Measurements from ENCODE around the gene HSPB6. TPM values are rescaled to one million over a fixed set of nuclear protein-coding genes. Genes with fewer than 3 reads are reported as not detected.

Gene HSPB6
- total and polyA plus RNA-seq, 5 donors, result 107 to 209 (median 150) TPM

- Histone ChIP-seq H3K27me3 (ENCODE audit: control insufficient read depth, insufficient read depth) (no peaks in the 10 kb centered on the region), H3K27ac (ENCODE audit: low read length) (no peak overlapping the region), H3K4me3 (ENCODE audit: low read length) (no peak overlapping the region), H3K9me3 (ENCODE audit: control insufficient read depth, low read length) (no peaks in the 10 kb centered on the region), H3K4me1 (ENCODE audit: control insufficient read depth, insufficient read depth, low read length) (no peaks in the 10 kb centered on the region)
- intact Hi-C loops (cut with DNase I), result no loop called here
- 90% methylated on average over 35 of the region's 35 CpGs for WGBS
- DNase-seq, result peak in 2 of 3 donors; percentile 47 to 54
- ATAC-seq, result no peak
Observed at GRCh38 chr19:35733180-35734125, 23.4 kb downstream of the HSPB6 start.

GRCh38 chr19:35732540-35733179 is 24.2 kb downstream of the HSPB6 start:
- no peaks in the 10 kb centered on the region for H3K27me3 ChIP-seq (ENCODE audit: control insufficient read depth, insufficient read depth)
- DNase-seq (peak; percentile 22 to 60 (median 58)), ATAC-seq (peak in 1 of 2 donors; percentile 2)
- WGBS, result 87% methylated on average over 25 of the region's 25 CpGs
- H3K4me3 ChIP-seq (ENCODE audit: low read length), result no peak overlapping the region
- no peak overlapping the region for H3K27ac ChIP-seq (ENCODE audit: low read length)
- no peaks in the 10 kb centered on the region for H3K4me1 ChIP-seq (ENCODE audit: control insufficient read depth, insufficient read depth, low read length)
- no peaks in the 10 kb centered on the region for H3K9me3 ChIP-seq (ENCODE audit: control insufficient read depth, low read length)
- intact Hi-C loops (cut with DNase I), result no loop called here

- ATAC-seq (peak in 1 of 2 donors; percentile 3), DNase-seq (peak; percentile 10 to 60 (median 55))
- Histone ChIP-seq H3K27ac (ENCODE audit: low read length) (no peak overlapping the region), H3K4me1 (ENCODE audit: control insufficient read depth, insufficient read depth, low read length) (no peaks in the 10 kb centered on the region), H3K4me3 (ENCODE audit: low read length) (no peak overlapping the region), H3K27me3 (ENCODE audit: control insufficient read depth, insufficient read depth) (no peaks in the 10 kb centered on the region), H3K9me3 (ENCODE audit: control insufficient read depth, low read length) (no peaks in the 10 kb centered on the region)
- intact Hi-C loops (cut with DNase I), result no loop called here
- WGBS, result 84% methylated on average over 21 of the region's 21 CpGs
Observed at GRCh38 chr19:35731779-35732405, 24.9 kb downstream of the HSPB6 start.

- WGBS, result 86% methylated on average over 9 of the region's 9 CpGs
- no peak overlapping the region for H3K27ac ChIP-seq (ENCODE audit: low read length)
- peak in 2 of 3 donors; percentile 38 to 39 for DNase-seq
- no peaks in the 10 kb centered on the region for H3K27me3 ChIP-seq (ENCODE audit: control insufficient read depth, insufficient read depth)
- ATAC-seq, result no peak
- intact Hi-C loops (cut with DNase I), result no loop called here
- no peaks in the 10 kb centered on the region for H3K4me1 ChIP-seq (ENCODE audit: control insufficient read depth, insufficient read depth, low read length)
- H3K4me3 ChIP-seq (ENCODE audit: low read length), result no peak overlapping the region
- H3K9me3 ChIP-seq (ENCODE audit: control insufficient read depth, low read length), result no peaks in the 10 kb centered on the region
Observed at GRCh38 chr19:35731353-35731752, 25.5 kb downstream of the HSPB6 start.

GRCh38 chr19:35730326-35730725 is 26.5 kb downstream of the HSPB6 start:
- DNase-seq, result peak in 1 of 3 donors; percentile 36
- no peak for ATAC-seq
- Histone ChIP-seq H3K4me3 (ENCODE audit: low read length) (no peak overlapping the region), H3K27ac (ENCODE audit: low read length) (no peak overlapping the region), H3K9me3 (ENCODE audit: control insufficient read depth, low read length) (no peaks in the 10 kb centered on the region), H3K4me1 (ENCODE audit: control insufficient read depth, insufficient read depth, low read length) (no peaks in the 10 kb centered on the region), H3K27me3 (ENCODE audit: control insufficient read depth, insufficient read depth) (no peaks in the 10 kb centered on the region)
- WGBS, result 91% methylated on average over 18 of the region's 18 CpGs
- intact Hi-C loops (cut with DNase I), result no loop called here

GRCh38 chr19:35729763-35730162 is 27.1 kb downstream of the HSPB6 start:
- H3K27me3 ChIP-seq (ENCODE audit: control insufficient read depth, insufficient read depth), result no peaks in the 10 kb centered on the region
- 93% methylated on average over 11 of the region's 11 CpGs for WGBS
- H3K4me1 ChIP-seq (ENCODE audit: control insufficient read depth, insufficient read depth, low read length), result no peaks in the 10 kb centered on the region
- ATAC-seq (no peak), DNase-seq (peak; percentile 10 to 39 (median 26))
- H3K4me3 ChIP-seq (ENCODE audit: low read length), result no peak overlapping the region
- intact Hi-C loops (cut with DNase I), result no loop called here
- no peaks in the 10 kb centered on the region for H3K9me3 ChIP-seq (ENCODE audit: control insufficient read depth, low read length)
- H3K27ac ChIP-seq (ENCODE audit: low read length), result no peak overlapping the region

GRCh38 chr19:35729021-35729420 is 27.8 kb downstream of the HSPB6 start:
- H3K4me3 ChIP-seq (ENCODE audit: low read length), result no peak overlapping the region
- intact Hi-C loops (cut with DNase I), result no loop called here
- WGBS, result 88% methylated on average over 18 of the region's 18 CpGs
- H3K9me3 ChIP-seq (ENCODE audit: control insufficient read depth, low read length), result no peaks in the 10 kb centered on the region
- no peak overlapping the region for H3K27ac ChIP-seq (ENCODE audit: low read length)
- H3K27me3 ChIP-seq (ENCODE audit: control insufficient read depth, insufficient read depth), result no peaks in the 10 kb centered on the region
- no peaks in the 10 kb centered on the region for H3K4me1 ChIP-seq (ENCODE audit: control insufficient read depth, insufficient read depth, low read length)
- no peak for ATAC-seq
- DNase-seq, result peak in 2 of 3 donors; percentile 29 to 33

GRCh38 chr19:35727956-35728706 is 28.7 kb downstream of the HSPB6 start:
- peak in 1 of 3 donors; percentile 48 for DNase-seq
- Histone ChIP-seq H3K4me3 (ENCODE audit: low read length) (no peak overlapping the region), H3K9me3 (ENCODE audit: control insufficient read depth, low read length) (no peaks in the 10 kb centered on the region), H3K27me3 (ENCODE audit: control insufficient read depth, insufficient read depth) (no peaks in the 10 kb centered on the region), H3K27ac (ENCODE audit: low read length) (no peak overlapping the region), H3K4me1 (ENCODE audit: control insufficient read depth, insufficient read depth, low read length) (no peaks in the 10 kb centered on the region)
- WGBS, result 91% methylated on average over 19 of the region's 19 CpGs
- intact Hi-C loops (cut with DNase I), result no loop called here
- ATAC-seq, result no peak

GRCh38 chr19:35727053-35727955 is 29.5 kb downstream of the HSPB6 start:
- DNase-seq (peak in 2 of 3 donors; percentile 39 to 50), ATAC-seq (no peak)
- Histone ChIP-seq H3K27ac (ENCODE audit: low read length) (no peak overlapping the region), H3K4me3 (ENCODE audit: low read length) (no peak overlapping the region), H3K4me1 (ENCODE audit: control insufficient read depth, insufficient read depth, low read length) (no peaks in the 10 kb centered on the region), H3K27me3 (ENCODE audit: control insufficient read depth, insufficient read depth) (no peaks in the 10 kb centered on the region), H3K9me3 (ENCODE audit: control insufficient read depth, low read length) (no peaks in the 10 kb centered on the region)
- 94% methylated on average over 25 of the region's 25 CpGs for WGBS
- intact Hi-C loops (cut with DNase I), result no loop called here
